Measurements from ENCODE around the gene ABLIM2.

Gene ABLIM2

DNA sequence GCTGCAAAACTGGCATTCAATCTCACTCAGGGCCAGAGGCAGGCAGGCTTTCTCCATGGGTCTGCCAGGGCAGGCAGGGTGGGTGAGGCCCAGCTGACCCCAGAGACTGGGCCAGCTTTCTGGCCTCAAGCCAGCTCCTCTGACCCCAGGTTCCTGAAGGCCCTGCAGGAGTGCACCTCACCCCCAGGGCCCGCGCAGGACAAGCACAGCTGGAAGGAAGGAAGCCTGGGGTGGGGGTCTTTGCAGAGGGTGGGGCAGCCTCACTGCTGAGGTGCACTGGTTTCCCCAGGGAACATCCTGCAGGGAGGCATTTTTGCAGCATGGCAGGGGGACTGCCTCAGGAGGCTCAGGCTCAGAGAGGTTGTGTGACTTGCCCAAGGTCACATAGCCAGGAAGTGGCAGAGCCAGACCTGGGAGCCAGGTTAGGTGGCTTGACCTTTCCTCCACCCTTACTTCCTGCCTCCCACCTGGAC lies 187.4 kb downstream of the ABLIM2 start (continued):
- TF ChIP-seq, protein P1, sequence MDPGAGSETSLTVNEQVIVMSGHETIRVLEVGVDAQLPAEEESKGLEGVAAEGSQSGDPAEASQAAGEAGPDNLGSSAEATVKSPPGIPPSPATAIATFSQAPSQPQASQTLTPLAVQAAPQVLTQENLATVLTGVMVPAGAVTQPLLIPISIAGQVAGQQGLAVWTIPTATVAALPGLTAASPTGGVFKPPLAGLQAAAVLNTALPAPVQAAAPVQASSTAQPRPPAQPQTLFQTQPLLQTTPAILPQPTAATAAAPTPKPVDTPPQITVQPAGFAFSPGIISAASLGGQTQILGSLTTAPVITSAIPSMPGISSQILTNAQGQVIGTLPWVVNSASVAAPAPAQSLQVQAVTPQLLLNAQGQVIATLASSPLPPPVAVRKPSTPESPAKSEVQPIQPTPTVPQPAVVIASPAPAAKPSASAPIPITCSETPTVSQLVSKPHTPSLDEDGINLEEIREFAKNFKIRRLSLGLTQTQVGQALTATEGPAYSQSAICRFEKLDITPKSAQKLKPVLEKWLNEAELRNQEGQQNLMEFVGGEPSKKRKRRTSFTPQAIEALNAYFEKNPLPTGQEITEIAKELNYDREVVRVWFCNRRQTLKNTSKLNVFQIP (CRISPR knock-in tag; IDR thresholded peaks at IDR 0.05; ENCODE audit: borderline replicate concordance, low read depth) = no peak
- TF ChIP-seq RARB (CRISPR knock-in tag; IDR thresholded peaks at IDR 0.05) (no peak), OSR1 (CRISPR knock-in tag; IDR thresholded peaks at IDR 0.05) (no peak), ZNF565 (CRISPR knock-in tag; conservative IDR thresholded peaks at IDR 0.05; ENCODE audit: low read depth) (no peak), PPARA (CRISPR knock-in tag; IDR thresholded peaks at IDR 0.05; ENCODE audit: borderline replicate concordance) (no peak), ISL1 (CRISPR knock-in tag; IDR thresholded peaks at IDR 0.05) (no peak)

DNA sequence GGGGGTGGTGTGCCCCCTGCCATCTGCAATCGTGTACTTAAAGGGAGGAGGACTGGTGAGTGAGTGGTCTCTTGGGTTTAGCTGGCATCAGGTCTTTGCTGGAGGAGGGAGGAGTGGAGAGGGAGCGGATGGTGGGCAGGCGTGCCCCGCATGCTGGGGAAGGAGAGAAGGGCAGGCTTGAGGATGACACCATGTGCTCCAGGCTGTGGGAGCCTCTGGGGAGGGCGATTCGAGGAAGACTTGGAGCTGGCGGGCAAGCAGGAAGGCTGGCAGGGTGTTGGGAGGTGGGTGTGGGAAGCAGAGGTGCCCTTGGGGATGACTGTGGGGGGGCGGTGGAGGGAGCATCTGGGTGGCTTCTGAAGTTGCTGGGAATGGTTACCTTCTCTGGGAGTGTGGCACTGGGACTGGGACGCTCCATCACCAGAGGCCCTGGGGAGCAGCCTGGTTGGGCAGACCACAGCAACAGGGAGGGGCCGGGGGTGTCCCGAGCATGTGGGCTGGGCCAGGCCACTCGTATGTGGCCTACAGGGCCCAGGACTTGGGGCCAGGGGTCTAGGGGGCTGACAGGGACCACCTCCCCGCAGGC lies 188.2 kb downstream of the ABLIM2 start:
- peak; percentile 4 for ATAC-seq
- TF ChIP-seq ZNF8 (CRISPR knock-in tag; IDR thresholded peaks at IDR 0.05) (no peak), PPARA (CRISPR knock-in tag; IDR thresholded peaks at IDR 0.05; ENCODE audit: borderline replicate concordance) (no peak), CSDC2 (CRISPR knock-in tag; IDR thresholded peaks at IDR 0.05) (no peak), BACH2 (CRISPR knock-in tag; IDR thresholded peaks at IDR 0.05; ENCODE audit: borderline replicate concordance) (no peak), TCF4 (CRISPR knock-in tag; IDR thresholded peaks at IDR 0.05; ENCODE audit: borderline replicate concordance) (no peak), ARNTL (CRISPR knock-in tag; IDR thresholded peaks at IDR 0.05; ENCODE audit: borderline replicate concordance, low read depth) (no peak)

DNA sequence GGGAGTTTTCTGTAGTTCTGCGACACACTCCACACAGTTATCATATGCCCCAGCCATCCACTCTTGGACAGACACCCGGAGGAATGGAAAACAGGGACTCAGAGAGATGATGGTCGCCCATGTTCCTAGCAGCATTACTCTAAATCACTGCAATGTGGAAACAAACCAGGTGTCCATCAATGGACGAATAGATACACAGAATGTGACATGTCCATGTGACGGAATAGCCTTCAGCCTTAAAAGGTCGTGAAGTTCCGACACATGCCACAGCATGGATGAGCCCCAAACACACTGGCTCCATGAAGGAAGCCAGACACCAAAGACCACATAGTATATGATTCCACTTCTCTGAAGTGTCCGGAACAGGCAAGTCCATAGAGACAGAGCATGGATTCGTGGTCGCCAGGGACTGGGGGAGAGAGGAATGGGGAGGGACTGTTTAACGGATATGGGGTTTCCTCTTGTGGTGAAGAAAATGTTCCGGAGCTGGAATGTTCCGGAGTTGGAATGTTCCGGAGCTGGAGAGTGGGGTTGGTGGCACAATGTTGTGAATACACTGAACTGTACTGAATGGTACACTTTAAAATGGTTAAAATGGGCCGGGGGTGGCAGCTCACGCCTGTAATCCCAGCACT lies 190.2 kb downstream of the ABLIM2 start:
- TF ChIP-seq ZNF565 (CRISPR knock-in tag; conservative IDR thresholded peaks at IDR 0.05; ENCODE audit: low read depth) = no peak
- ATAC-seq = no peak

DNA sequence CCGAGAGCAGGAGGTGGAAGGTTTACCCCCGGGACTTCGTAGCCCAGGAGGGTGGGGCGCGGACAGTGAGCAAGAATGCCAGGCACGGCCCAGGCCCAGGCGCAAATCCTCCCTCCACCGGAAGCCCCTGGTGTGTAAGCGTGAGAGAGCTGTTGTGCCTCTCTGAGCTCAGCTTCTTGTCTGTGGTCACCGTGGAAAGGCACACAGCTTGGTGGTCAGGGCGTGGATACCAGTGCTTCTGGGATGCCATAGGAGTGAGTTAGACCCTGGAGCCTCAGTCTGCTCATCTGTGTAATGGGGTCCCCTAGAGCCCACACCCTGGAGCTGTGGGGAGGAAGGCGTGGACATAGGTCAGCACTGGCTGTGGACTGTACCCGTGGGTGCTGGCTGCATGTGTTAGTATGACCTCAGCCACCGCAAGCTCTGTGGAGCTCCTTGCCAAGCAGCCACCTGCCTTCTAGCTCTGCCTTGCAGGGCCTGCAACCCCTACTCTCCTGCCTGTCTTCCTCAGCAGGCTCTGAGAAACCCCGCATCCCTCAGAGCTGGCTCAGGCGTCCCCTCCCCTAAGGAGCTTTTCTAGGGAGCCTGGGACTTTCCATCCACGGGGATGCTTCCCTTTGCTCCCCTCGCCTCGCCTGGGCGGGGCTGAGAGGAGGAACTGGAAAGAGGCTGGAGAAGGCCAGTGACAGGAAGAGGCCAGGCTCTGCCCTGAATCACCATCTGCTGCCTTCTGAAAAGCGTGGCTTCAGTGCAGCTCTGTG lies 190.9 kb downstream of the ABLIM2 start:
- ATAC-seq = no peak
- TF ChIP-seq ZNF70 (CRISPR knock-in tag; IDR thresholded peaks at IDR 0.05) (no peak), TCF4 (CRISPR knock-in tag; IDR thresholded peaks at IDR 0.05; ENCODE audit: borderline replicate concordance) (no peak), OSR1 (CRISPR knock-in tag; IDR thresholded peaks at IDR 0.05) (no peak), GLIS3 (CRISPR knock-in tag; IDR thresholded peaks at IDR 0.05) (no peak), ARNTL (CRISPR knock-in tag; IDR thresholded peaks at IDR 0.05; ENCODE audit: borderline replicate concordance, low read depth) (no peak), ZFP30 (CRISPR knock-in tag; IDR thresholded peaks at IDR 0.05) (no peak), CSDC2 (CRISPR knock-in tag; IDR thresholded peaks at IDR 0.05) (no peak), ZC3H10 (CRISPR knock-in tag; IDR thresholded peaks at IDR 0.05) (no peak), PPARA (CRISPR knock-in tag; IDR thresholded peaks at IDR 0.05; ENCODE audit: borderline replicate concordance) (no peak), ZFP3 (CRISPR knock-in tag; IDR thresholded peaks at IDR 0.05) (no peak), ZNF8 (CRISPR knock-in tag; IDR thresholded peaks at IDR 0.05) (no peak), RARB (CRISPR knock-in tag; IDR thresholded peaks at IDR 0.05) (no peak), TOX (CRISPR knock-in tag; IDR thresholded peaks at IDR 0.05; ENCODE audit: borderline replicate concordance) (no peak), ESRRG (CRISPR knock-in tag; IDR thresholded peaks at IDR 0.05) (no peak), ISL1 (CRISPR knock-in tag; IDR thresholded peaks at IDR 0.05) (no peak)
- TF ChIP-seq, protein P2, sequence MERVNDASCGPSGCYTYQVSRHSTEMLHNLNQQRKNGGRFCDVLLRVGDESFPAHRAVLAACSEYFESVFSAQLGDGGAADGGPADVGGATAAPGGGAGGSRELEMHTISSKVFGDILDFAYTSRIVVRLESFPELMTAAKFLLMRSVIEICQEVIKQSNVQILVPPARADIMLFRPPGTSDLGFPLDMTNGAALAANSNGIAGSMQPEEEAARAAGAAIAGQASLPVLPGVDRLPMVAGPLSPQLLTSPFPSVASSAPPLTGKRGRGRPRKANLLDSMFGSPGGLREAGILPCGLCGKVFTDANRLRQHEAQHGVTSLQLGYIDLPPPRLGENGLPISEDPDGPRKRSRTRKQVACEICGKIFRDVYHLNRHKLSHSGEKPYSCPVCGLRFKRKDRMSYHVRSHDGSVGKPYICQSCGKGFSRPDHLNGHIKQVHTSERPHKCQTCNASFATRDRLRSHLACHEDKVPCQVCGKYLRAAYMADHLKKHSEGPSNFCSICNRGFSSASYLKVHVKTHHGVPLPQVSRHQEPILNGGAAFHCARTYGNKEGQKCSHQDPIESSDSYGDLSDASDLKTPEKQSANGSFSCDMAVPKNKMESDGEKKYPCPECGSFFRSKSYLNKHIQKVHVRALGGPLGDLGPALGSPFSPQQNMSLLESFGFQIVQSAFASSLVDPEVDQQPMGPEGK (CRISPR knock-in tag; IDR thresholded peaks at IDR 0.05; ENCODE audit: borderline replicate concordance) = no peak
- TF ChIP-seq, protein P3, sequence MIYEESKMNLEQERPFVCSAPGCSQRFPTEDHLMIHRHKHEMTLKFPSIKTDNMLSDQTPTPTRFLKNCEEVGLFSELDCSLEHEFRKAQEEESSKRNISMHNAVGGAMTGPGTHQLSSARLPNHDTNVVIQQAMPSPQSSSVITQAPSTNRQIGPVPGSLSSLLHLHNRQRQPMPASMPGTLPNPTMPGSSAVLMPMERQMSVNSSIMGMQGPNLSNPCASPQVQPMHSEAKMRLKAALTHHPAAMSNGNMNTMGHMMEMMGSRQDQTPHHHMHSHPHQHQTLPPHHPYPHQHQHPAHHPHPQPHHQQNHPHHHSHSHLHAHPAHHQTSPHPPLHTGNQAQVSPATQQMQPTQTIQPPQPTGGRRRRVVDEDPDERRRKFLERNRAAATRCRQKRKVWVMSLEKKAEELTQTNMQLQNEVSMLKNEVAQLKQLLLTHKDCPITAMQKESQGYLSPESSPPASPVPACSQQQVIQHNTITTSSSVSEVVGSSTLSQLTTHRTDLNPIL (CRISPR knock-in tag; IDR thresholded peaks at IDR 0.05; ENCODE audit: low read depth) = no peak
- TF ChIP-seq, protein P4, sequence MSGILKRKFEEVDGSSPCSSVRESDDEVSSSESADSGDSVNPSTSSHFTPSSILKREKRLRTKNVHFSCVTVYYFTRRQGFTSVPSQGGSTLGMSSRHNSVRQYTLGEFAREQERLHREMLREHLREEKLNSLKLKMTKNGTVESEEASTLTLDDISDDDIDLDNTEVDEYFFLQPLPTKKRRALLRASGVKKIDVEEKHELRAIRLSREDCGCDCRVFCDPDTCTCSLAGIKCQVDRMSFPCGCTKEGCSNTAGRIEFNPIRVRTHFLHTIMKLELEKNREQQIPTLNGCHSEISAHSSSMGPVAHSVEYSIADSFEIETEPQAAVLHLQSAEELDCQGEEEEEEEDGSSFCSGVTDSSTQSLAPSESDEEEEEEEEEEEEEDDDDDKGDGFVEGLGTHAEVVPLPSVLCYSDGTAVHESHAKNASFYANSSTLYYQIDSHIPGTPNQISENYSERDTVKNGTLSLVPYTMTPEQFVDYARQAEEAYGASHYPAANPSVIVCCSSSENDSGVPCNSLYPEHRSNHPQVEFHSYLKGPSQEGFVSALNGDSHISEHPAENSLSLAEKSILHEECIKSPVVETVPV (CRISPR knock-in tag; IDR thresholded peaks at IDR 0.05) = no peak
- TF ChIP-seq, protein P1 (CRISPR knock-in tag; IDR thresholded peaks at IDR 0.05; ENCODE audit: borderline replicate concordance, low read depth) = no peak

Data from SK-N-SH treated with all-trans-retinoic acid at 6 μM for 48 hours (cell line).